Ramos (cell line): ENCODE results near the gene PLRG1.
"Not testable (repeated sequence)": the region's sequence is repeated elsewhere in the genome, so short reads cannot be mapped to it uniquely, and the experiment has no call there.

Source experiments
- in situ Hi-C: fragments of 300-500 bp; cut with MboI; formaldehyde crosslinking; loops from one replicate; pipeline ENCODE4 v1.14.3; 2022; ENCODE audit warnings: low sequenced_read_pairs; ENCODE audit not compliant: unreplicated experiment

Gene PLRG1

GRCh38 chr4:154549894-154550790 lies at the start of gene PLRG1:
Gene PLRG1 (minus strand): TSS chr4:154550400. CDS start chr4:154550308, 92 bp downstream.
- in situ Hi-C loops = loop anchor here (10.0 to 25.0 kb wide), 2 partner anchors 65 to 812 kb away; partner anchors contain the start of gene FGG

- in situ Hi-C loops = no loop called here
These were observed 47.9 kb upstream of the PLRG1 start for GRCh38 chr4:154597798-154598774.

- in situ Hi-C loops = not testable (repeated sequence)
These were observed 47.1 kb upstream of the PLRG1 start for GRCh38 chr4:154597281-154597680.

GRCh38 chr4:154595807-154596206 lies 45.6 kb upstream of the PLRG1 start:
- in situ Hi-C loops = no loop called here

- in situ Hi-C loops = not testable (repeated sequence)
These were observed 44.1 kb upstream of the PLRG1 start for GRCh38 chr4:154594343-154594742.

GRCh38 chr4:154593868-154594267 lies 43.7 kb upstream of the PLRG1 start:
- in situ Hi-C loops = no loop called here

GRCh38 chr4:154591890-154592289 lies 41.7 kb upstream of the PLRG1 start:
- in situ Hi-C loops = no loop called here

GRCh38 chr4:154590329-154591006 lies 40.3 kb upstream of the PLRG1 start, which contains the start of gene FGA:
Gene FGA (minus strand): TSS chr4:154590742. CDS start chr4:154590687, 55 bp downstream.
- in situ Hi-C loops = no loop called here

- in situ Hi-C loops = no loop called here
These were observed 39.3 kb upstream of the PLRG1 start for GRCh38 chr4:154589296-154590197.

- in situ Hi-C loops = no loop called here
These were observed 38.0 kb upstream of the PLRG1 start for GRCh38 chr4:154588198-154588597.

GRCh38 chr4:154586296-154587033 lies 36.3 kb upstream of the PLRG1 start:
- in situ Hi-C loops = no loop called here

- in situ Hi-C loops = no loop called here
These were observed 35.3 kb upstream of the PLRG1 start for GRCh38 chr4:154585369-154586018.

- in situ Hi-C loops = no loop called here
These were observed 34.1 kb upstream of the PLRG1 start for GRCh38 chr4:154584259-154584658.

GRCh38 chr4:154583677-154584076 lies 33.5 kb upstream of the PLRG1 start:
- in situ Hi-C loops = no loop called here

GRCh38 chr4:154583230-154583629 lies 33.0 kb upstream of the PLRG1 start:
- in situ Hi-C loops = no loop called here

- in situ Hi-C loops = no loop called here
These were observed 32.5 kb upstream of the PLRG1 start for GRCh38 chr4:154582723-154583122.

GRCh38 chr4:154579927-154580326 lies 29.7 kb upstream of the PLRG1 start:
- in situ Hi-C loops = no loop called here

GRCh38 chr4:154578919-154579318 lies 28.7 kb upstream of the PLRG1 start:
- in situ Hi-C loops = no loop called here
